NCI-H146 (cell line): Measurements from ENCODE around the gene HOXB9.

Source experiments
- DNase-seq: peaks from one replicate; lab custom pipeline; 2025; lab: John Stamatoyannopoulos, UW

The HOXB9 gene

DNA sequence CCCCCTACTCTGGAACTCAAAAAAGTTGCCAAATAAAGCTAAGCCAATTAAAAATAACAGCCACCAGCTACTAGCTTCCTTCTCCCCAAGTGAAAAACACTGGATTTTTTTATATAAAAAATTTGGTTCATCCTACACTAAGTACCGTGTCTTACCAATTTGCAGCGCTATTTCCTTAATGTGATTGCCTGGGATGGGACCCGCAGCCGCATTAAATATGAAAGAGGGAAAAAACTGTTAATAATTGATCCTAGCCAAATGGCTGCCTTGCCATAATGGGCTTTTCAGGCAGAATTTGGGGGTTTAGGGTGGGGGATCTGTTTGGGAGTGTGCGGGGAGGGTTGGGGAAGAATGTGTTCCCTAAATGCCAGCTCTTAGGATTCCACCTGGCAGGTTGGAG, 2.0 kb downstream of the HOXB9 start:
- no peak for DNase-seq

- no peak for DNase-seq
These were observed 2.6 kb downstream of the HOXB9 start for GRCh38 chr17:48623583-48623982.

GRCh38 chr17:48622857-48623256, 3.3 kb downstream of the HOXB9 start:
- no peak for DNase-seq

DNA sequence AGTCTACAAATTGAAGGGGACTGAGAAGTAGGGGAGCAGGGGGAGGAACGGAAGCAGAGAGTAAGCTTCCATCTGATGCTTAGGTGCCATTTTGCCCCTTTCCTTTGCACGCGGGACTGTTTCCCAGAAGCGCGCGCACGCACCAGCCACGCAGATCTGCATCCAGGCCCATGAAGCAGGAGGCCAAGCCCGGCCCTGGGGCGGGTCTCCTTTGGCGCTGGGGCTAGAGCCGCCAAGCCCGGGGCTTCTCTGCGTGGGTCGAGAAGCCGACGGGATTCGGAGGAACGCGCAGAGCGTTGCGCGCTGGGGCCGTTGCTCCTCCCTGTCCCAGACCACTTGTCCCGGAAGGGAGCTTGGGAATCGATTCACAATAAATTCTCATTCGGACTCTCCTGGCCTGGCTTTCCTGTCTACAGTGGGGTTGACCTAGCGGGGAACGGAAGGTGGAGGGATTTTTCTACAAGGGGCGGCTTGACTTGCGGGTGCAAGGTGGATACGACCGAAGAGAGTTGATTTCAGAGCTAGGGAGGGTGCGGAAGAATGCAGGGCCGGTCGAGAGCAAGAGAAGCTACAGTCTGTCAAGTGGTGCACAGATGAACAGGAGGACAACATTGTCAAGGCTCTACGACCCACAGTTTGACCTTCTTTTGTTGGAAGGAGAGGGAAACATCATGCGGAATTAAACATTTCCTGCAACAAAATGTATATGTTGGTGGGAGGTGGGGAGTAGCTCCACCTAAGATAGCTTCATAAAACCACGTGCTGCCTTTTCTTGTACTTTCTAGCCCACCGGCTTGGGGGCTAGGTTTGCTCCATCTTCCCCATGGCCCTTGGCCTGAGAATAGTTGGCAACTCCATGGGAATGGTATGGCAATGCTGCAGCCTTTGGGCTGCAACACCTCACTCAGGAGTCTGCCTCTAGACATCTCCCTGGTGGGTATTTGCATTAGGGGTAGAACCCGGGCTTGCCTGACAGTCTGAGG, 4.5 kb downstream of the HOXB9 start:
- no peak for DNase-seq

GRCh38 chr17:48620461-48621139, 5.6 kb downstream of the HOXB9 start:
- DNase-seq: no peak

DNA sequence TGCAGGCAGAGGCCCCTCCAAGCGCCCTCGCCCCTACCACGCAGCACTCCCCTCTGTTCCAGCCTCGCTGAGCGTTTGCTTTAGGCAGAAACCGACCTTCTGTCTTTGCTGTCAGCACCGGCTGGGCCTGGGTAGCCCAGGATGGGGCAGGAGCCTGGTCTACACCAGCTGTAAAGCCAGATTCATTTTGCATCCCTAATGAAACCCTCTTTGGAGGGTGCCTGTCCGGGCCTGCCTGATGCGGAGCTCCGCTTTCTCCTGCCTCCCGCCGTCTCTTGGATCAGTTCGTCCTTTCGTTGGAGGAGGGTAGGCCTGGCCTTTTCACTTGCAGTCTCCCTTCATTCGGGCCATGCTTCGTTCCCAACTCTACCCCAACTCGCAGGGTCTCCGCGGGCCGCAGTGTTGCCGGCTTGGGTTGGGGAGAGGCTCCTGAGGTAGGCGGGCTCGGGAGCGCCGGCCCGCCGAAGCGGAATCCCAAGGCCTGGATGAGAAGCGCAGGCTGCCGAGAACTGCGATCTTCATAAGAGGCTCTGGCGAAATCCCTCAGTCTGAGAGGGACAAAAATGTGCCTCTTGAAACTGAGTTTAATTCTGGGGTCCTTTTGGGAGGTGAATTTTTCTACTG, 6.2 kb downstream of the HOXB9 start:
- DNase-seq: no peak

DNA sequence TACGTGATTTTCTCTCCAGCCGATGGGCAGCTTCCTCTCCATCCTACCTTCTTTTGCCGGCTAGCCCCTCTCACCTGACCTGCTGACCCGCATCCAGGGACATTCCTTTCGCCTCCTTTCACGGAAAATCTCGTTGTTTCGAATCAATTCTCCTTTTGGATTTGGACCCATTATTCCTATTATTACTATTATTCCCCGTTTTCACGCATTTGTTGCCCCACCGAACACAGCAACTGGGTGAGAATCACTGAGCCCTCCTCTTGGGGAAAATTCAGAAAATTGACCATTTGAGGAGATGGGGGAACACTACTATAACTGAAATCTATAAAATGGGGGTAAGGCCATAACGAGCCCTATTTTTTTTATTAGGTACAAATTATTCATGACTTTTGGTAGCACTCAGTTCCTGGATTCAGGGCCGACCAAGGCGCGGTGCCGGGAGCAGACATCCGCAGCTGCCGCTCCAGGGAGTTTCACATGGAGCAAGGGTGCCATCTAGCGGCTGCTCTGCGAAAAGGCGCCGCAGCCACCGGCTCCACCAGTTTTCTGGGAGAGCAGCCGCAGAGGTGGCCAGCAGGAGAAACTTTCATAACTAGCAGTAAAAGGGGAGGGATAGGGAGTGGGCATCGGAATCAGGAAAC, 7.8 kb downstream of the HOXB9 start:
- peak; percentile 81 for DNase-seq

GRCh38 chr17:48617471-48618255, 8.5 kb downstream of the HOXB9 start:
- DNase-seq: peak; percentile 43

DNA sequence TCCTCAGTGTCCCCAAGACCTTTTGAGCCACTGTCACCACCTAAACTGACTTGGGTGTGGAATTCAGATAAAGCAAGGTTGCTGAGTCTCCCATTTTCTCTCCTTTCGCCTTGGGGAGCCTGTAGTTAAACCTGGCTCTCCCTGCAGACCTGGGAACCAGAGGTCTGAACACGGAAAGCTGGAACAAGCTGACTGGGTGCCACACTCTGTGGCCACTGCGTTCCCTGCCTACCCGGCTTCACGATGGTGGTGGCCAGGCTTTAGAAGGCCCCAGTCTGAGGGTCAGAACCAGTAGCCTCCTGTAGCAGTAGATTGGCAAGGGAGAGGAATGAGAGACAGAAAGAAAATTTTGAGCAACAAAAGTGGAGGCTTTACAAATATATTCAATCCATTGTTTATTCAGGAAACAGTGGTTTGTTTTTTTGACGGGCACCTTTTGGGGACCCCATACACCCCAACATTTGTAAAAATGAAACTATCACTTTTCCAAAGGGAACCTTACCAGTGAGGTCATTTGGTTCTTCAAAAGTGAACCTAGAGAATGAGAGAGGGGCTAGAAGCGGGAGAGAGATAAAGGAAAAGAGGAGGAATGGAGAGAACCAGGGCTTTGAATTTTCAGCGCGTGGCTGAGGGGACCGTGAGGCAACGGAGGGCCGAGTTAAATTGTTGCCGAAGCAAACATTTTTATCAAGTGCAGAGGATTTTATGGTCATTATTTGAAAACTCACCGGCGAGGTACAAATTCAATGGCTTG, 9.3 kb downstream of the HOXB9 start:
- no peak for DNase-seq

DNA sequence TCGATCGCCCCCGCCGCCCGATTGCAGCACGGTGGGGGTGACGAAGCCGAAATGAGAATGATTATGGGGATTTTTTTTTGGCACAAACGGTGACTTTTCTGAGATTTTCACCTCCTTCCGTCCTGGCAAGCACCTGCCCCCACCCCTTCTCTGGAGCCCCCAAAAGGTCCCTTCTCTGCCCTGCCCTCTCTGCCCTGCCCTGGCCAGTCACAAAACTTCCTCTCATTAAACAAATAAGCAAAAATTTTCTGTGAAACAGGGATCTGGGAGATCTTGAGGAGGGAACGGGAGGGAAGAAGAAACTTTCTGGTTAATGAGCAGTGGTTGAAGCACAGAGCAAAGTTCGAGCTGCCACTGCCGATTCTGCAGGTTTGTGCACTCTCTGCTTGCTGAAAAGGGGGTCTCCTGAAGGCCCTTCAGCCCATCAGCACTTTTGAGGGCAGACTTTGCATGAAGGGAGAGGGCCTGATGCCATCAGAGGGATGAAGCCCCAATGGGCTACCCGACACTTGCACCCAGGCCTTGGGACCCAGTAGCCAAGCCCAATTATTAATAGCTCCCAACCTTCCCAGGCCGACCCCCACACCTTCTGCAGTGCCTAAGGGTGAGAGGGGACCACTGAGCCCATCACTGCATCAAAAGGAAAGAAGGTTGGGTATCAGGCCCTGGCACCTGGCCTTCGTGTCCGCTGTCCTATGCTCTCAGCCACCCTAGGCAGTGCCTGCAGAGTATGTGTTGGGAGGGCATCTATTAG, 10.0 kb downstream of the HOXB9 start:
- DNase-seq: no peak

GRCh38 chr17:48615047-48615962, 10.9 kb downstream of the HOXB9 start, which contains the start of gene HOXB8:
TSS of gene HOXB8 (minus strand) at chr17:48615292. CDS start at chr17:48614704, 588 bp downstream.
- DNase-seq: no peak

- no peak for DNase-seq
These were observed 12.1 kb downstream of the HOXB9 start for GRCh38 chr17:48613862-48614694.

- no peak for DNase-seq
These were observed 13.1 kb downstream of the HOXB9 start for GRCh38 chr17:48612854-48613691.

DNA sequence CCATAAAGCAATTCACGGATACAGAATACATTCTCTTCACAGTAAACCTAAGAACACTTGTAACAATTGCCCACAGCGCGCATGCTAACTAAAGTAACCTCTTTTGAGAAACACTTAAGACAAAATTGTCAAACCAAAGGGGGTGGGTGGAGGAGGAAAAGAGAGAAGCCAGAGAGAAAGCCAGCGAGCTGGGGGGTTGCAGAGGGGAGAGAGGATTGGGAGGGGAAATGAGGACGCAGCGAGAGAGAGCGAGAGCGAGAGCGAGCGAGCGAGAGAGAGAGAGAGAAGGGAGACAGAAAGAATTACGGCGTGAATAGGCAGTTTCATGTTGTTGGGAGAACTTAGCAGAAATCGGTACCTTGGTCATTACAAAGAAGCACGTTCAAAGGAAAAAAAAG, 13.7 kb downstream of the HOXB9 start:
- DNase-seq: peak; percentile 41

- DNase-seq: peak; percentile 88
These were observed 14.3 kb downstream of the HOXB9 start for GRCh38 chr17:48611681-48612455.

GRCh38 chr17:48611213-48611612, 14.9 kb downstream of the HOXB9 start:
- peak; percentile 59 for DNase-seq
